ENCODE data around the gene MKNK1.

Gene MKNK1

GRCh38 chr1:46603481-46603857 is 599 bp downstream of the MKNK1 start:
- TF ChIP-seq CTCF (conservative IDR thresholded peaks at IDR 0.05; ENCODE audit: low read depth): no peak
- ChIA-PET CTCF (interaction anchor here (0.6 kb wide), 1 partner anchor 156 kb away, joined by 4 read pairs; no protein-coding TSS in a partner anchor), POLR2A (ENCODE audit: low non-redundant PET) (interaction anchor here (0.8 to 1.7 kb wide), 2 partner anchors 8 to 12 kb away, joined by 4 read pairs; no protein-coding TSS in a partner anchor)
- peak overlapping the region; percentile 64 for H3K27ac ChIP-seq
- DNase-seq (ENCODE audit: low spot score): no peak

- no peak for TF ChIP-seq CTCF (conservative IDR thresholded peaks at IDR 0.05; ENCODE audit: low read depth)
- ChIA-PET CTCF (interaction anchor here (0.6 kb wide), 1 partner anchor 445 kb away, joined by 3 read pairs; no protein-coding TSS in a partner anchor), POLR2A (ENCODE audit: low non-redundant PET) (no interaction called here)
Measured at GRCh38 chr1:46601257-46602007, 2.6 kb downstream of the MKNK1 start.

GRCh38 chr1:46599059-46599970 is 4.8 kb downstream of the MKNK1 start:
- POLR2A ChIA-PET (ENCODE audit: low non-redundant PET): no interaction called here
- CTCF ChIA-PET: no interaction called here
- TF ChIP-seq CTCF (conservative IDR thresholded peaks at IDR 0.05; ENCODE audit: low read depth): no peak
- H3K27ac ChIP-seq: no peak overlapping the region
- no peak for DNase-seq (ENCODE audit: low spot score)

More at GRCh38 chr1:46601257-46602007, 2.6 kb downstream of the MKNK1 start:
- no peak overlapping the region for H3K27ac ChIP-seq
- no peak for DNase-seq (ENCODE audit: low spot score)

- CTCF ChIA-PET: no interaction called here
- TF ChIP-seq CTCF (conservative IDR thresholded peaks at IDR 0.05; ENCODE audit: low read depth): no peak
- DNase-seq (ENCODE audit: low spot score): no peak
- no peak overlapping the region for H3K27ac ChIP-seq
- POLR2A ChIA-PET (ENCODE audit: low non-redundant PET): no interaction called here
Measured at GRCh38 chr1:46596846-46597245, 7.2 kb downstream of the MKNK1 start.

- DNase-seq (ENCODE audit: low spot score): no peak
- ChIA-PET CTCF (no interaction called here), POLR2A (ENCODE audit: low non-redundant PET) (interaction anchor here (0.6 kb wide), 1 partner anchor 14 kb away, joined by 3 read pairs; no protein-coding TSS in a partner anchor)
- no peak overlapping the region for H3K27ac ChIP-seq
- TF ChIP-seq CTCF (conservative IDR thresholded peaks at IDR 0.05; ENCODE audit: low read depth): no peak
Measured at GRCh38 chr1:46596036-46596435, 8.0 kb downstream of the MKNK1 start.

- DNase-seq (ENCODE audit: low spot score): no peak
- ChIA-PET CTCF (interaction anchor here (0.5 kb wide), 1 partner anchor 517 kb away, joined by 3 read pairs; no protein-coding TSS in a partner anchor), POLR2A (ENCODE audit: low non-redundant PET) (no interaction called here)
- no peak overlapping the region for H3K27ac ChIP-seq
- TF ChIP-seq CTCF (conservative IDR thresholded peaks at IDR 0.05; ENCODE audit: low read depth): no peak
Measured at GRCh38 chr1:46595127-46595526, 8.9 kb downstream of the MKNK1 start.

Data from RWPE1 (cell line).